ENCODE measurements around the gene ZNF658. TPM values are rescaled to one million over a fixed set of nuclear protein-coding genes. Genes with fewer than 3 reads are reported as not detected.
"Not testable (repeated sequence)": the region's sequence is repeated elsewhere in the genome, so short reads cannot be mapped to it uniquely, and the experiment has no call there.

ZNF658 gene
- total RNA-seq (9.2 TPM), polyA plus RNA-seq (ENCODE audit: insufficient read depth in 1 of 8, insufficient read length in 8 of 8, low replicate concordance in 1 of 8) (1 to 10 TPM; 2.7 to 5.7 (median 5.0) TPM)
- long read RNA-seq, donor 1 = 0 reads
- long read RNA-seq, donor 2 = 0 reads
- long read RNA-seq, donor 3, full-length matches to known transcripts = 1 of 1 reads
- long read RNA-seq, donor 3, partial matches to known transcripts = 0 of 1 reads
- long read RNA-seq, donor 3, other reads (novel, unspliced or antisense) = 0 of 1 reads
- long read RNA-seq, donor 4 = 0 reads
- long read RNA-seq, donor 5, full-length matches to known transcripts = 1 of 1 reads
- long read RNA-seq, donor 5, partial matches to known transcripts = 0 of 1 reads
- long read RNA-seq, donor 5, other reads (novel, unspliced or antisense) = 0 of 1 reads
- long read RNA-seq, donor 6, full-length matches to known transcripts = 2 of 2 reads
- long read RNA-seq, donor 6, partial matches to known transcripts = 0 of 2 reads
- long read RNA-seq, donor 6, other reads (novel, unspliced or antisense) = 0 of 2 reads
- long read RNA-seq, donor 7 = 0 reads
- long read RNA-seq, donor 8 = 0 reads
- long read RNA-seq, donor 9 = 0 reads
- long read RNA-seq, donor 10 = 0 reads
- long read RNA-seq, donor 11, full-length matches to known transcripts = 1 of 1 reads
- long read RNA-seq, donor 11, partial matches to known transcripts = 0 of 1 reads
- long read RNA-seq, donor 11, other reads (novel, unspliced or antisense) = 0 of 1 reads

- H3K4me1 ChIP-seq (ENCODE audit: control insufficient read depth, insufficient read depth, low read length); H3K27me3 ChIP-seq (ENCODE audit: control insufficient read depth, insufficient read depth, low read length); H3K27ac ChIP-seq (ENCODE audit: low read length); H3K9me3 ChIP-seq (replicated peaks; ENCODE audit: control insufficient read depth, low read depth, low read length); H3K36me3 ChIP-seq (ENCODE audit: control insufficient read depth, insufficient read depth, low read length): not testable (repeated sequence)
- DNase-seq = peak; percentile 95
- H3K4me3 ChIP-seq (ENCODE audit: low read length) = peak within 1 kb of the TSS; percentile 50
- no CpG with 5 or more reads among the region's 46 CpGs for WGBS (ENCODE audit: insufficient coverage)
Observed at GRCh38 chr9:66900490-66901131, at the start of gene ZNF658. TSS of gene ZNF658 (plus strand) at chr9:66900725. CDS start at chr9:66903562, 2,837 bp downstream.

GRCh38 chr9:66861732-66862131 is 38.8 kb upstream of the ZNF658 start:
- not testable (repeated sequence) for H3K4me3 ChIP-seq (ENCODE audit: low read length); H3K9me3 ChIP-seq (replicated peaks; ENCODE audit: control insufficient read depth, low read depth, low read length); H3K4me1 ChIP-seq (ENCODE audit: control insufficient read depth, insufficient read depth, low read length); H3K36me3 ChIP-seq (ENCODE audit: control insufficient read depth, insufficient read depth, low read length); H3K27ac ChIP-seq (ENCODE audit: low read length); DNase-seq; H3K27me3 ChIP-seq (ENCODE audit: control insufficient read depth, insufficient read depth, low read length)
- no CpG with 5 or more reads among the region's 4 CpGs for WGBS (ENCODE audit: insufficient coverage)

- not testable (repeated sequence) for H3K4me1 ChIP-seq (ENCODE audit: control insufficient read depth, insufficient read depth, low read length); H3K9me3 ChIP-seq (replicated peaks; ENCODE audit: control insufficient read depth, low read depth, low read length); H3K27ac ChIP-seq (ENCODE audit: low read length); H3K4me3 ChIP-seq (ENCODE audit: low read length); H3K27me3 ChIP-seq (ENCODE audit: control insufficient read depth, insufficient read depth, low read length); H3K36me3 ChIP-seq (ENCODE audit: control insufficient read depth, insufficient read depth, low read length); DNase-seq
- WGBS (ENCODE audit: insufficient coverage) = no CpG with 5 or more reads among the region's 3 CpGs
Observed at GRCh38 chr9:66868660-66869059, 31.9 kb upstream of the ZNF658 start.

DNA sequence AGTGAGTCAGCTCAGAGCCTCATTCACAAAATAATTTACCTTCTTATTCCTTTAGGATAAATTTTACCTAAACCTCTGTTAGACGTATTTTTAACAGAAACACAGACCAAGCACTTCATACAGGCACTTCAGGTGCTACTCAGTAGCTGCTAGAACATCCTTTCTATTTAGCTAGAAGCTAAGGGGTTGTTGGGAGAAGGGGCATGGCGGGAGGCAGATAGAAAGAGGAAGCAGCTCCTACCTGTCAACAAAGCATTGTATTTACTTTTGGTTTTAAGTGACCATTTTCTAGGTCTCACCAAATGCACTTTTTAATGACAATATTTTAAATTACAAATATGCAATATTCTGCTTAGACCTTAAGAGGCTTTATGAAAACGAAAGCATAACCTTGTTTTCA is 19.9 kb upstream of the ZNF658 start:
- H3K9me3 ChIP-seq (replicated peaks; ENCODE audit: control insufficient read depth, low read depth, low read length); H3K27me3 ChIP-seq (ENCODE audit: control insufficient read depth, insufficient read depth, low read length); H3K4me3 ChIP-seq (ENCODE audit: low read length); H3K36me3 ChIP-seq (ENCODE audit: control insufficient read depth, insufficient read depth, low read length); H3K4me1 ChIP-seq (ENCODE audit: control insufficient read depth, insufficient read depth, low read length); DNase-seq; H3K27ac ChIP-seq (ENCODE audit: low read length): not testable (repeated sequence)
- no CpG with 5 or more reads among the region's 3 CpGs for WGBS (ENCODE audit: insufficient coverage)

- not testable (repeated sequence) for H3K27me3 ChIP-seq (ENCODE audit: control insufficient read depth, insufficient read depth, low read length); H3K4me1 ChIP-seq (ENCODE audit: control insufficient read depth, insufficient read depth, low read length); H3K27ac ChIP-seq (ENCODE audit: low read length); H3K9me3 ChIP-seq (replicated peaks; ENCODE audit: control insufficient read depth, low read depth, low read length); H3K36me3 ChIP-seq (ENCODE audit: control insufficient read depth, insufficient read depth, low read length); DNase-seq; H3K4me3 ChIP-seq (ENCODE audit: low read length)
- WGBS (ENCODE audit: insufficient coverage) = no CpG with 5 or more reads among the region's 3 CpGs
Observed at GRCh38 chr9:66881847-66882246, 18.7 kb upstream of the ZNF658 start.

DNA sequence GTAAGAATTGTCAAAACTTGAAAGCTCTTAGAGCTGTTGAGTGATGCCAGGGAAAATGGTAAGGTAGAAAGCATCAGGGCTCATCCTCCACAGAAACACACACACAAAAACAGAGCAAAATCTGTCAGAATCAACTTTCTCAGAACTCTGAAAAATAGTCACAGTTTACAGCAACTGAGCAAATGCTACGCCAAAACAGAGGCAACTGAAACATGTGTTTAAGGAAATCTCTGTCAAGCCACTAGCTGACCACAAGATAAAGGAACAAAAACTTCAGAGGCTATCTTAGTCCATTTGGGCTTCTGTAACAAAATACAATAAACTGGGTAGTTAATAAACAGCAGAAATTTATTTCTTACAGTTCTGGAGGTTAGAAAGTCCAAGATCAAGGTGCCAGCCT is 10.2 kb upstream of the ZNF658 start:
- WGBS (ENCODE audit: insufficient coverage) = no CpG with 5 or more reads among the region's 1 CpG
- H3K9me3 ChIP-seq (replicated peaks; ENCODE audit: control insufficient read depth, low read depth, low read length); H3K27me3 ChIP-seq (ENCODE audit: control insufficient read depth, insufficient read depth, low read length); H3K36me3 ChIP-seq (ENCODE audit: control insufficient read depth, insufficient read depth, low read length); H3K4me3 ChIP-seq (ENCODE audit: low read length); H3K27ac ChIP-seq (ENCODE audit: low read length); H3K4me1 ChIP-seq (ENCODE audit: control insufficient read depth, insufficient read depth, low read length); DNase-seq: not testable (repeated sequence)

- not testable (repeated sequence) for H3K27ac ChIP-seq (ENCODE audit: low read length); H3K4me1 ChIP-seq (ENCODE audit: control insufficient read depth, insufficient read depth, low read length); H3K9me3 ChIP-seq (replicated peaks; ENCODE audit: control insufficient read depth, low read depth, low read length); H3K36me3 ChIP-seq (ENCODE audit: control insufficient read depth, insufficient read depth, low read length); H3K27me3 ChIP-seq (ENCODE audit: control insufficient read depth, insufficient read depth, low read length)
- peak; percentile 0 for DNase-seq
- H3K4me3 ChIP-seq (ENCODE audit: low read length) = peak overlapping the region; percentile 50
- no CpG with 5 or more reads among the region's 8 CpGs for whole genome bisulfite sequencing (ENCODE audit: insufficient coverage)
Observed at GRCh38 chr9:66901141-66901540, 616 bp downstream of the ZNF658 start.

- H3K27ac ChIP-seq (ENCODE audit: low read length); H3K36me3 ChIP-seq (ENCODE audit: control insufficient read depth, insufficient read depth, low read length); H3K9me3 ChIP-seq (replicated peaks; ENCODE audit: control insufficient read depth, low read depth, low read length); H3K4me3 ChIP-seq (ENCODE audit: low read length); DNase-seq; H3K4me1 ChIP-seq (ENCODE audit: control insufficient read depth, insufficient read depth, low read length); H3K27me3 ChIP-seq (ENCODE audit: control insufficient read depth, insufficient read depth, low read length): not testable (repeated sequence)
- no CpG with 5 or more reads among the region's 2 CpGs for WGBS (ENCODE audit: insufficient coverage)
Observed at GRCh38 chr9:66909560-66909959, 9.0 kb downstream of the ZNF658 start.

GRCh38 chr9:66920072-66920471 is 19.5 kb downstream of the ZNF658 start:
- H3K27ac ChIP-seq (ENCODE audit: low read length); H3K4me3 ChIP-seq (ENCODE audit: low read length); H3K9me3 ChIP-seq (replicated peaks; ENCODE audit: control insufficient read depth, low read depth, low read length); H3K36me3 ChIP-seq (ENCODE audit: control insufficient read depth, insufficient read depth, low read length); H3K4me1 ChIP-seq (ENCODE audit: control insufficient read depth, insufficient read depth, low read length); DNase-seq; H3K27me3 ChIP-seq (ENCODE audit: control insufficient read depth, insufficient read depth, low read length): not testable (repeated sequence)
- no CpG with 5 or more reads among the region's 4 CpGs for WGBS (ENCODE audit: insufficient coverage)

DNA sequence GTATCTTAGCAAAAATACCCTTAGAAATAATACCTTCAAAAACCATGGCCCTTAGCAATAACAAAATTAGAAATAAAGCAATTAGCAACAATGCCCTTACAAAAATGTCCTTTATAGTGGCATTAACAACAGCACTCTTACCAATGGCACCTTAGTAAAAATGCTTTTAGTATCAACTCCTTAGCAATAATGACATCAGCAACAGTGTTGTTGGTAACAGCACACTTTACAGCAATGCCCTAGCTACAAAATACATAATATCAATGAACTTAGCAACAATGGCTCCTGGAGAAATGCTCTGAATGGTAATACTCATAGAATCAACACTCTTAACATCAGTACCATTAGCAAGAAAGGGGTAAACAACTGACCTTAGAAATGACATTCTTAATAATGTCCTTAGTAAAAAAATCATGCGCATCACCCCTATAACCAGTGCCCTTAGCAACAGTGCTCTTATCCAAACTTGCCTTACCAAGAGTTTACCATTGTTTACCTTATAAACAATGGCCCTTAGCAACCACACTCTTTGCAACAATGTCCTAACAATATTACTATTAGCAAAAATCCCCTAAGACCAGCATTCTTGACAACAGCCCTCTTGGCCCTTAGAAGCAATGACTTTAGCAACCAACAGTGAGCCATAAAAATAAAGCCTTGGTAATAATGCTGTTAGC is 35.8 kb downstream of the ZNF658 start:
- WGBS (ENCODE audit: insufficient coverage) = no CpG with 5 or more reads among the region's 1 CpG
- not testable (repeated sequence) for H3K27ac ChIP-seq (ENCODE audit: low read length); DNase-seq; H3K4me3 ChIP-seq (ENCODE audit: low read length); H3K27me3 ChIP-seq (ENCODE audit: control insufficient read depth, insufficient read depth, low read length); H3K36me3 ChIP-seq (ENCODE audit: control insufficient read depth, insufficient read depth, low read length); H3K9me3 ChIP-seq (replicated peaks; ENCODE audit: control insufficient read depth, low read depth, low read length); H3K4me1 ChIP-seq (ENCODE audit: control insufficient read depth, insufficient read depth, low read length)
